AML-193 (cell line): ENCODE data around the gene POM121L2.
"Not testable (repeated sequence)": the region's sequence is repeated elsewhere in the genome, so short reads cannot be mapped to it uniquely, and the experiment has no call there.

Experiments
- DNase-seq, 2 experiments: peaks; one replicate each; lab custom pipeline; 2025; lab: John Stamatoyannopoulos, UW

The POM121L2 gene

DNA sequence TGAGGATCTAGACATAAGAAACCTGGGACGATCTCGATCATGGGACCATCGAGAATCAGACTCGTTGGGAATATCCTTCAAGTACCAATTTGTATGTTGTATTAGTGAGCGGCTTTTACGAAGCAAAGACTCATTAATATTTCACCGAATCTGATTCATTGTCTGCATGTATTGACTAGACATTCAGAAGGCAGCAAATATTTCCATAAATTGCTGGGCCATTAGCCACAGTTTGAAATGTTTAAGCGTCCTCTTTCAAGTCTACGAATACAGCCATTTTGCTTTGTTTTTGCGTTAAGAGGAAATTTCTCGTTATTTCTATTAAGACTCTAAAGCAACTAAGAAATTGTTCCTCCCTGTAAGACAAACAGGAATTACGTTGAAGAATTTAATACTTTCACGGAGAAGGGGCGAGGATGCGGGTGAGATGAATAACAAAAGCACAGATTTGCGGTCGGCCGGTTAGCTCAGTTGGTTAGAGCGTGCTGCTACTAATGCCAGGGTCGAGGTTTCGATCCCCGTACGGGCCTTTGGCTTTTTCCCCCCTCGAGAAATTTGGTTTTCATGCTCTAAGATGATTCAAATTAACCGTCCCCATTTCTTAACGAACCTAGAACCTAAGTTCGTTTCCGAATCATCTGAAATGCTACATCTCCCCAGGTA lies 18.5 kb downstream of the POM121L2 start:
- DNase-seq: no peak

DNA sequence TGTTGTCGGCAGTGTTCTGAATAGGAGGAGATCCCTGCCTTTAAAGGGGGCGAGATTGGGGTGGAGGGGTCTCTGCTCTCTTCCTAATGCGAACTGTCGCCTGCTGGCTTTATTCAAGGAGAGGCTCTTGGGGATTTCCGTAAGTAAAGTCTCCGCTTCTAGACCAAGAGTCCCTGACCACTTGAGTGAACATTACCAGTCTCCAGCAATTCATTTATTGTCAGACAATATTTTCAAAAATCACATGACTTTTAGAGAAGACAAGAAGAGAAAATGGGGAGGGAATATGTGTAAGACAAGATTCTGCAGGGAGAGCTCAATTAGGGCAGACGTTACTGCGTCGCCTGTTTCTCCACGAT lies 21.2 kb downstream of the POM121L2 start:
- DNase-seq: no peak

DNA sequence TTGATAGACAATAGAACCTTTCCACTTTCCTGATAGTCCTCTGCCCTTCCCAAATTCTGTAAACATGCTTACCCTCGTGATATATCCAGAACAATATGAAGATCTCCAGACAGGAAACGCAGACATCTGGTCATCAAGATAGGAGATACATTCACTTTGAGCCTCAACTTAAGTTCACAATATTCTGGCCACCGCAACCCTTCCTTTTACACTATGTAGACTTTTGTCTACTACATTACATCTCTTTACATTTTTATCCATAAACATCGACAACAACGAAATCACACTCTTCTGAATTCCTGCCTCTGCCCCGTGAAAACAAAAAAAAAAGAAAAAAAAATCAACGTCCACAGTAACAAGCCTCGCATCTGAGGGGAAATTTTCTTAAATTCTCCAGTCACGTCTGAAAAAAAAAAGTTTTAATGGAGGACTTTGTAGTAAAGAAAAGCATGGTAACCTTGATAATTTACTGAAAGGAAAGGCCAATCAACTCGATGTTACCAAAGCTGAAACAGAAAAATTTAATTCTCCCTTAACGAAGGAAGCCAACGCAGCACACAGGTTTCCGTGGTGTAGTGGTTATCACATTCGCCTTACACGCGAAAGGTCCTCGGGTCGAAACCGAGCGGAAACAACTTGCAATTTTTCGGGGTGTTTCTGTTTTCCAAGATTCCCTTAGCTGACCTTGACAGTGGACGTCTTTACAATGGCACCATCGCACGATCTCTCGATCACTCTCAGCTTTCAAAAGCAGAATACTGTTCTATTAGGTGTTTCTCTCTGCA lies 21.8 kb downstream of the POM121L2 start:
- no peak for DNase-seq

DNA sequence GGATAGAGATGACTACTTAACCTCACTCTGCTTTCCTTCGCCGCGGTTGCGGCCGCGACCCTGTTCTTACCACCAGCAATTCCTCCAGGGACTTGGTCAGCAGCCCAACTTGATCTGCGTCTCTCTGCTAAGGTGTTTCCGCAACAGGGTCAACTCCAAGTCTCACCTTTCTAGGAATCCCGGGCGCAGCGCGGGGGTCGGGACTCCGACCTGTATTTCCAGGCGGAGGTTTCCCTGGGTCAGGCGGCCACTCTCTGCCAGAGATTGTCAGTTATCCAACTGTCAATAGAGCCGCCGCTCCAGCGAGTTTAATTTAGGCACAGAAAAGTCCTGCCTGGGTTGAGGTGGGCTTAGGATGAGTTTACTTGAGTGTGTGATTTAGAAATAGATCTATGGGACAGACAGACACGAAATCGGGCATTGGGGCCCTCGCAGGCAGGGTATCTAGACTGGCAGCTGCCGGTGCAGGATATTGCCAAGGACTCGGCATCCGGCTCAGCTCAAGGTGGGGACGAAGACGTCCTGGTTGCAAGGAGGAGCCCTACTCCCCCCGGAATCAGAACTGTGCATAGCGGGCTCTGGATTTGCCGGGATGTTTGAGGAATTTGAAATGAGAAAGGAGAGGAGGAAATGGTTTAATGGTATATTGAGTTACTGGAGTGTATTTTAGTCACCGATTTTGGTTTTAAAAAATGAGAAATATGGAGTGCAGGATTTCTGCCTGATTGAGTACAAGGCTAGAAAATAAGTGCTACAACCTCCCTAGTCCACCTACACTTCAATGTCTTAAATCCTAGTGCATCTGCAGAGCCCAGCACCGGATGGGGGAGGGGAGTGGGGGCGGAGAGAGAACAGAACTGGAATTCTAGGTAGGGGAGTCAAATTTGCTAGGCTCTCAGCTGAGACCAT lies 23.7 kb downstream of the POM121L2 start:
- no peak for DNase-seq

DNA sequence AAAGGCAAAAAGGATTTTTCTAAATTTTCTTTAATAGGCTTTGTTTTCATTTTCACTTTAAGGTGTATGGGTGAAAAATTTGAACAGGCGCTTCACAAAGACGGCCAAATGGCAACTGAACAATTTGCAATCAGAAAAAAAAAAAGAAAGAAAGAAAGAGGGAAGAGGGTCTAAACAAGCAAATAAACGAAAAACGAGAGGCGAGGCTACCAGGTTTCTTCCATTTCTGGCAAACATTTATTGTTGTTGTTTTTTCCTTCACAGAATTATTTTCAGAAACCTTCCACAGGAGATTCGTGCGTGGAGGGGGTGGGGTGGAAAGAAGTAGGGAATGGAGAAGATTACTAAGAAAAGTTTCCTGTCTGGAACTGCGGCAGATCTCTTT lies 24.3 kb downstream of the POM121L2 start:
- no peak for DNase-seq

DNA sequence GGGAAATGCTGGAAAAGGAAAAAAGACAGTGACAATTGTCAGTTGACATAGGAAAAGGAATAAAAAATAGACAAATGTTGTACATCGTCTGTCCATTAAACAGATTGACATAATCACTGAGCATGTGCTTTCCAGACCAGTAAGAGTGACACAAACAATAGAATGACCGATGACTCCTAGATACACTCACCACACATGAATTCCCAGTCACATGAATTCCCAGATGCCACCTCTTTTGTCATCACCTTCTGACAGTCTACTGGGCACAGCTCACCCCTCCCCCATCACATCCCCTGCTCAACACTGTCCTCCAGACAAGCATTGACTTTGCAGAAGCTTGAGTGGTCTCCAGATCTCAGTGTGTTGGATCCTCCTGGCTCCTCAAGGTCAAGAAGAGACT lies 25.9 kb downstream of the POM121L2 start:
- no peak for DNase-seq

DNA sequence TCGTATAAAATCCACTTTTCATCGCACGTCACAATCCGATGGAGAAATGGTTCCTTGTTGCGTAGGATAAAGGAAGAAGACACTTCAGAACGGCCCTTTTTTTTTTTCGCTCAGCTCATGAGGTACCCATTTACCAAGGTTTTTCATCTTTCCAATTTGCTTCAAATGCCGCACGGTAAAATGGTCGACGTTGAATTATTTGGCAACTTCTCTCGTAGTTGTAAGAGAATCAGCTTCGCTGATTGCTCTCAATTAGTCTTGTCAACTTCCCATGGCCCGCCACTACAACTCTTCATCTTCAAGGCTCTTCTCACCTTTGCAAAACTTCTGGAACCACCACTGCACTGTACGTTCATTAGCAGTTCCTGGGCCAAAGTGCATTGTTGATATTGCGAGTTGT lies 28.8 kb downstream of the POM121L2 start:
- no peak for DNase-seq

DNA sequence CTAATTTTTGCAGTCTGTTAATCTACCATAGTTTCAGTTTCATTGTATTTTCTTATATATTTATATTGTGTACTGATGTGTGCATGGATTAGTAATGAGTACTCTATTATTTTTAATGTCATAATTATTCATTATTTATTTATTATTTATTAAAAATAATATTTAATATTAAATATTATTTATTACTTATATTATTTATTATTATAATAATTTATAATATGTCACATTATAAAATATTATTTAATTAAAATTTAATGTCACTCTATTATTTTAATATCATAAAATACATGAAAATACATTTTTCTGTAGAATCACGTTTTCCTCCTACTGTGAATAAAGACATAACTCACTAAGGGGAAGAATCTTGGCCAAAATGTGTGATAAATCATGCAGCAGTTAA lies 30.5 kb downstream of the POM121L2 start:
- DNase-seq: no peak

DNA sequence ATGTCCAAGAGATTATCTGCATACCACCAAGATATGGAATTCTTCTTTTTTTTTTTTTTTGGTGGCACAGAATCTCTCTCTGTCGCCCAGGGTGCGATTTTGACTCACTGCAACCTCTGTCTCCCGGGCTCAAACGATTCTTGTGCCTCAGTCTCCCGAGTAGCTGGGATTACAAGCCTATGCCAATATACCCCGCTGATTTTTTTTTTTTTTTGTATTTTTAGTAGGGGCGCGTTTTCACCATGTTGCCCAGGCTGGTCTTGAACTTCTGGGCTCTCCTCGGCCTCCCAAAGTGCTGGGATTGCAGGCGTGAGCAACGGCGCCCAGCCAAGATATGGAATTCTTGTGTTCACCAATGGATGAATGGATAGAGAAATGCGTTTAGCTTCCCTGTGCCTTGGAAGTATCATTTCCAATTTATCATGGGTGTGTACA lies 31.0 kb downstream of the POM121L2 start:
- DNase-seq: no peak

DNA sequence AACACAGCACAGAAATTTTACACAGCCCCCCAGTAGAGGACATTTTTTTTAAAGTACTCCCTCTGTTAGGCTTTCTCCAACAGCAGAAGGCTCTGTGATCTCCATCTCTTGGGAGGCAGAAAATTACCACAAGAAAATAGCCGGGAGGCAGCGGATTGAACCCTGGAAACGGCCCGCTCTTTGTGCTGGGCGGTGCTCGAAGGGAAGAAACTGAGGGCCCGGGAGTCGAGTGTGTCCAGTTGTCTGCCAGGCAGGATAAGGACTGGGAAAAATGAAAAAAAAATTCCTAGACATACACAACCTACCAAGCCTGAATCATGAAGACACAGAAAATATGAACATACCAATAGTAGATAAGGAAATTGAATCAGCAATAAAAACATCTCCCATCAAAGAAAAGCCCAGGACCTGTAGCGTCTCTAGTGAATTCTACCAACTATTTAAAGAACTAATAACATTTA lies 31.5 kb downstream of the POM121L2 start:
- no peak for DNase-seq

DNA sequence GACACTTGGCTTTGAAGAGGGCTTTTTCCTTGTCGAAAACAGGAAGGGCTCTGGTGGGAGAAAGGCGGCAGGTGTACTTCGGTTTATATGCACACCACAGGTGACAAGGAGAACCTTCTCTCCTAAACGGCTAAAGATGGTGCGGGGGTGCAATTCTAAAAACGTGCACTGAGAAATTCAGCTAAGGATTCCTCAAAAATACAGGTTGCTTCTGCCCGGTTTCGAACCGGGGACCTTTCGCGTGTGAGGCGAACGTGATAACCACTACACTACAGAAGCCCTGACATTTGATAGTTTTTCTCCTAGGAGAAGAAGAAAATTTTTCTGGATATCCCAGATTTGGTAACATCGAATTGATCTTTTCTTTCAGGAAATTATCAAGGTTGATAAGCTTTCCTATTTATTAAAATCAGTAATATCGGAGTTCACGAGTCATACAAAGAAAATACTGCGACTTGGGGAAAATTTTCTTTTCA lies 32.0 kb downstream of the POM121L2 start:
- DNase-seq: no peak

DNA sequence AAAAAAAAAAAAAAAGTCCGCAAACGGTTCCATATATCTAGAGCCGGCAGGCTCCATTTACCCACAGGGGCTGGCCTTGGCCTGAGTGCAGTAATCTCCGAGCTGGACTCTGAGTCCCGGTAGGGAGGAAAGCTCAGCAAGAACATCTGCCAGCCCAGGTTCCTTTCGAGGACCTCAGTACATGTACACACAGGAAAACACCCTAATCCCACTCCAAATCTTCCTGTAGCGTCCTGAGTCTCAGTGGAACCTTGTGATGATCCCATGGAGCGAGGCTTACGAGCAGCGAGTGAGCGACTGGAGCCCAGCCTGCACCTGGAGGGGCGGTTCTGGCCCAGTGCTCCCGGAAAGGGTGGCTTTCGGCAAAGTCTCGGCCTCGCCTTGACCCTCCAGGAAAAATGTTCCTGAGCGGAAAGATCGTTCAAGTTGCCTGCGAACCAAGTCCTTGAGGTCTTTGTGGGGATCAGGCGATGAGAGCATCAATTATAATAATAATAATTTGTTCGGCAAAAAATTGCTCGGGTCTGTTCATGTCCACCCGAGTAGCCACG lies 32.5 kb downstream of the POM121L2 start:
- no peak for DNase-seq

DNA sequence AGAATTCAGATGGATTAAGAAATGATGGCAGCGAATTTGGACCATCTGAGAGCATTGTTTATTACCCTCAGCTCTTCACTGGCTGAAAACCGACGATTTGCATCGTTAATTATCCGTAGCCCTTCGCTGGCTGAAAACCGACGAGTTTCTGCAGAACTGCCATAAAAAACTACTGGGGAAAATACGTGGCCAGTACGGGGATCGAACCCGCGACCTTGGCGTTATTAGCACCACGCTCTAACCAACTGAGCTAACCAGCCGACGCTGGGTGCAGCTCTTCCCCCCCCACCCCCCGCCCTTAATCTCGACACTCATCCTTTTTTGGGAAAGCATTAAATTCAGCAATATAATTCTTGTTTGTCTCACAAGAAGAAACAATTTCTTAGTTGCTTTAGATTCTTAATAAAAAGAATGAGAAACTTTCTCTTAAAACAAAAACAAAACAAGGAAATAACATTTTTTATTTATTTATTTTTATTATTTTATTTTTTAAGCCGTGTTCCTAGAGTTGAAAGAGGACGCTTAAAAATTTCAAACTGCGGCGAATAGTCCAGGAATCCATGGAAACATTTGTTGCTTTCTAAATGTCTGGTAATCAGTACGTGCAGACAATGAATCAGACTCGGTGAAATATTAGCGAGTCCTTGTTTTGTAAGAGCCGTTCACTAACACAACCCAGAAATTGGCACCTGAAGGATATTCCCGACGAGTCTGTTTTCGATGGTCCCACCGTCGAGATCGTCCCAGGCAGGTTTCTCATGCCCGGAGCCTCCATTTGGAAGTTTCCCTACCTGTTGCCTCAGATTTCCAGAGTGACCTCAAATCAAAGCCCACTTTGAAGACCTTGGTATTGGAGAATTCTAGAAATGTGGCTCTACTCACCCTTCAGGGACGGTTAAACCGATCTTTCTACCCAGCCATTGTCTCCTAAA lies 36.8 kb downstream of the POM121L2 start:
- DNase-seq: no peak

DNA sequence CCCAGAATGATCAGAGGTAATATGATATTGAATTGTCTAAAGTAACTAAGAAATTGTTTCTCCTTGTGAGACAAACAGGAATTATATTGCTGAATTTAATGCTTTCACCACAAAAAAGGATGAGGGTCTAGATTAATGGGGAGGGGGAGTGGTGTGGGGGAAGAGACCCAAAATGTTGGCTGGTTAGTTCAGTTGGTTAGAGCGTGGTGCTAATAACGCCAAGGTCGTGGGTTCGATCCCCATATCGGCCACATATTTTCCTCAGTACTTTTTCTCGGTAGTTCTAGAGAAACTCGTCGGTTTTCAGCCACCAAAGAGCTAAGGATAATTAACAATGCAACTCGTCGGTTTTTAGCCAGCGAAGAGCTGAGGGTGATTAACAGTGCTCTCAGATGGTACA lies 38.3 kb downstream of the POM121L2 start:
- DNase-seq: no peak

DNA sequence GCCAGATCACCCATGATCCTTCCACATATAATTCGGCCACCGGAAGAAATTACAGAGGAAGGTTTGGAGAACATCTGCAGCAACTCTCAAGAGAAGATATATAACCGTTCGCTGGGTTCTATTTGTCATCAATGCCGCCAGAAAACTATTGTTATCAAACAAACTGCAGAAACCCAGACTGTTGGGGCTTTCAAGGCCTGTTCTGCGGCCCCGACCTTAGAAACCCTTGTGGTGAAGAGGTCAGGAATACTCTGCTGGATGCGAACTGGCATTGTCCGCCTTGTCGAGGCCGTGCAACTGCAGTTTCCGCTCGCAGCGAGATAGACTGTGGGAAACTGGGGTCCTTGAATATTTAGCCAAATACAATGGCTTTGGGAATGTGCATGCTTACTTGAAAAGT lies 43.3 kb downstream of the POM121L2 start:
- no peak for DNase-seq

DNA sequence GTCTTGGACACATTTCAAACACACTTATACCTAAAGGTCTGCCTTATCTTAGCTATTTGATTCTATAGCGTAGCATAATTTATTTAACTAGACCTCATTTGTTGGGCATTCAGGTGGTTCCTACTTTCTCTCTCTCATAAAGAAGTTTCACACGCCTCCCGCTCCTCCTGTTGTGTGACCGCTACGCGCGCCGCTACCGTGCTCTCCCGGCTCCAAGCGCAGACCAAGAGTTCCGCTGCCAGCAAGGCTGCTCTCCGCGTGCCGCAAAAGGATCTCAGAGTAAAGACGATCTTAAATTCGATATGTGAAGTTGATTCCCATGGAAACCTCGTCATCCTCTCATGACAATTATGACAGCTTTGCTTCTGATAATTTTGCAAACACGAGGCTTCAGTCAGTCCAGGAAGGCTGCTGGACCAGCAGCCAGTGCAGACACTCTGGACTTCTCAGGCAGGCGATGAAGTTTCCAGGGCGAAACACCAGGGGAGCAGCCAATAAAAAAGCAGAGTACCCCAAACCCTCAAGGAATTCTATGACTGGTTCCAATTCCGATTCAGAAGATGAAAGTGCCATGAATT lies 44.1 kb downstream of the POM121L2 start:
- DNase-seq: no peak

DNA sequence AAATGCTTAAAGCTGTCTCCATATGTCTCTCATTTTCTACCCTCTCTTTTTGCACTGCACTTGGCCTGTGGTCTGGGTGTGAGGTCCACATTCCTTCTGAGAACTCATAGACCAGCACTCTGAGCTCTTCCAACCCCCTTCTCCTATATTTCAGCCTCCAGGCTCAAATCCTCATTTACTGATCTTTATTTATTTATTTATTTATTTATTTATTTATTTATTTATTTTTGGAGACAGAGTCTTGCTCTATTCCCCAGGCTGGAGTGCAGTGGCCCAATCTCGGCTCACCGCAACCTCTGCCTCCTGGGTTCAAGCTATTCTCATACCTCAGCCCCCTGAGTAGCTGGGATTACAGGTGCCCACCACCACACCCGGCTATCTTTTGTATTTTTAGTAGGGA lies 45.1 kb downstream of the POM121L2 start:
- DNase-seq: not testable (repeated sequence)

DNA sequence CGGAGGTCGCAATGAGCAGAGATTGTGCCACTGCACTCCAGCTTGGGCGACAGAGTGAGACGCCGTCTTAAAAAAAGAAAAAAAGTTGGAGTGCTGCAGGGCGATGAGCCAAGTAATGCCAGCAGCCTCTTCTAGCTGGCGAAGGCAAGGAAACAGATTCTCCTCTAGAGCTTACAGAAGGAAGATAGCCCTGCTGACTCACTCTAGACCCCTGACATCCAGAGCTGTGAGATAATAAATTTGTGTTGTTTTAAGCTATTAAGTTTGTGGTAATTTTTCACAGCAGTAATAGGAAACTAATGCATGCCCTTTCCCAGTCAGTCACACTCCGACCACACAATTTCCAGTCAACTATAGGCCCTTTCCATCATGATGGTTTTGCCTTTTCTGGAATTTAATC lies 48.2 kb downstream of the POM121L2 start:
- DNase-seq: no peak

DNA sequence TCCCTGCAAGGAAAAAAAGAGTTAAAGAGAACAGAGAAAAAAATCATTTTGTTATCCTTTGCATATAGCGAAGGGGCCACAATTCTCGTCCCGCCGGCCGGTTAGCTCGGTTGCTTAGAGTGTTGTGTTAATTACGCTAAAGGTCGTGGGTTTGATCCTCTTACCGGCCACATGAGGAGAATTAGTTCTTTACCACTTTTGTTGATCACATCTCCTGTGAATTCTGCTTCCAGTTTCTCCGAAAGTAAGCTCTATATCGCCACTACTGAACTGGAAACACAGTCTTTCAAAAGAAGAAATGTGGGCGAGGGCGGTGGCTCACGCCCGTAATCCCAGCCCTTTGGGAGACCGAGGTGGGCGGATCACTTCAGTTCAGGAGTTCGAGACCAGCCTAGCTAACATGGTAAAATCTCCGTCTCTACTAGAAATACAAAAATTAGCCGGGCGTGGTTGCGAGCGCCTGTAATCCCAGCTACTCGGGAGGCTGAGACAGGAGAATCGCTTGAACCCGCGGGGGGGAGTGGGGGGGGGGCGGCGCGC lies 51.2 kb downstream of the POM121L2 start:
- no peak for DNase-seq

DNA sequence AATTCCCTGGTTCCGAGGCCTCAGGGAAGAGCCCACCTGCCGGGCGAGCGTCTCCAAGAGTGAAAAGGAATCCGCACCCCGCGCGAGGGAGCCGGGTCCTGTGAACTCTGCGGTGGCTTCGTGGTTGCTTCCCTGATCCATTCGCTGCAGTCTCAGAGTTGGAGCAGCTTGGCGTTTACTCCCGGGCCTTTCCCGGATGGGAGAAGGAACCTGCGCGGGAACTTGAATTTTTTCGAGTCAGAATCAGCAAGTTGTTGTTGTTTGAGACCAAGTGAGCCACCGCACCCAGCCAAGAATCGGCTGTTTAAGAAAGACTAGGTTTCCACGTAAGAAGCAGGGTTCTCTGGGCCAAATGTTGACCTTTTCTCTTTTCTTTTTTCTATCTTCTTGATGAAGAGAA lies 51.7 kb downstream of the POM121L2 start:
- DNase-seq: no peak
